GM19438 (cell line): ENCODE measurements around the gene CXorf65.
A peak's percentile ranks its signal among the peaks of the same experiment; 100 is the strongest.

ENCODE experiments used
- ATAC-seq: cut with Tn5 transposase; IDR thresholded peaks from one replicate; pipeline ENCODE4 v1.9.1; 2021; ENCODE audit warnings: low read depth; ENCODE audit not compliant: unreplicated experiment

Gene CXorf65

GRCh38 chrX:71068044-71068918 lies 38.3 kb downstream of the CXorf65 start, which contains the start of gene SNX12:
Gene SNX12, minus strand, starts transcription at chrX:71068334. Its CDS starts 28 bp downstream, at chrX:71068306.
- ATAC-seq = peak; percentile 93

- ATAC-seq = peak; percentile 12
Measured at GRCh38 chrX:71067712-71068043, 38.9 kb downstream of the CXorf65 start.

GRCh38 chrX:71067089-71067488 lies 39.5 kb downstream of the CXorf65 start:
- no peak for ATAC-seq

GRCh38 chrX:71060127-71060526 lies 46.4 kb downstream of the CXorf65 start:
- no peak for ATAC-seq

GRCh38 chrX:71057848-71058530 lies 48.6 kb downstream of the CXorf65 start:
- no peak for ATAC-seq

- ATAC-seq = no peak
Measured at GRCh38 chrX:71056867-71057266, 49.7 kb downstream of the CXorf65 start.
